Measurements from ENCODE around the gene GFOD1.
A peak's percentile ranks its signal among the peaks of the same experiment; 100 is the strongest.

- TF ChIP-seq CTCF (conservative IDR thresholded peaks at IDR 0.05 in 1 of 2, IDR thresholded peaks at IDR 0.05 in 1 of 2; ENCODE audit: low read depth in 1 of 2, low read length in 2 of 2) (peak in 1 of 2 donors; percentile 16), EZH2 (IDR thresholded peaks at IDR 0.05; ENCODE audit: low read length, missing control alignments) (no peak)
Observed at GRCh38 chr6:13463941-13464340, 23.5 kb downstream of the GFOD1 start.

All from fibroblast of lung (primary cell).